HUES6 (cell line): Measurements from ENCODE around the gene EXOC3.
A peak's percentile ranks its signal among the peaks of the same experiment; 100 is the strongest.
"Not testable (repeated sequence)": the region's sequence is repeated elsewhere in the genome, so short reads cannot be mapped to it uniquely, and the experiment has no call there.

Source experiments
- H3K27ac ChIP-seq: 2 replicates; pipeline ENCODE4 v1.7.0; 2013; ENCODE audit warnings: low read depth, mild to moderate bottlenecking, low read length, inconsistent platforms
- H3K27me3 ChIP-seq: 2 replicates; pipeline ENCODE4 v1.6.1; 2013; ENCODE audit warnings: low read length; ENCODE audit not compliant: control insufficient read depth, insufficient read depth
- H3K36me3 ChIP-seq: 2 replicates; pipeline ENCODE4 v1.6.1; 2013; ENCODE audit warnings: low read length; ENCODE audit not compliant: control insufficient read depth, insufficient read depth
- H3K4me1 ChIP-seq: 2 replicates; pipeline ENCODE4 v1.6.1; 2013; ENCODE audit warnings: low read length; ENCODE audit not compliant: control insufficient read depth, insufficient read depth
- H3K4me3 ChIP-seq: 2 replicates; pipeline ENCODE4 v1.5.1; 2013; ENCODE audit warnings: low read depth, low read length
- H3K9ac ChIP-seq: one replicate; pipeline ENCODE4 v1.6.1; 2013; ENCODE audit warnings: mild to moderate bottlenecking, low read length
- H3K9me3 ChIP-seq: 2 replicates; pipeline ENCODE4 v1.6.1; 2013; ENCODE audit warnings: low read depth, low read length; ENCODE audit not compliant: control insufficient read depth, insufficient read depth

The EXOC3 gene

DNA sequence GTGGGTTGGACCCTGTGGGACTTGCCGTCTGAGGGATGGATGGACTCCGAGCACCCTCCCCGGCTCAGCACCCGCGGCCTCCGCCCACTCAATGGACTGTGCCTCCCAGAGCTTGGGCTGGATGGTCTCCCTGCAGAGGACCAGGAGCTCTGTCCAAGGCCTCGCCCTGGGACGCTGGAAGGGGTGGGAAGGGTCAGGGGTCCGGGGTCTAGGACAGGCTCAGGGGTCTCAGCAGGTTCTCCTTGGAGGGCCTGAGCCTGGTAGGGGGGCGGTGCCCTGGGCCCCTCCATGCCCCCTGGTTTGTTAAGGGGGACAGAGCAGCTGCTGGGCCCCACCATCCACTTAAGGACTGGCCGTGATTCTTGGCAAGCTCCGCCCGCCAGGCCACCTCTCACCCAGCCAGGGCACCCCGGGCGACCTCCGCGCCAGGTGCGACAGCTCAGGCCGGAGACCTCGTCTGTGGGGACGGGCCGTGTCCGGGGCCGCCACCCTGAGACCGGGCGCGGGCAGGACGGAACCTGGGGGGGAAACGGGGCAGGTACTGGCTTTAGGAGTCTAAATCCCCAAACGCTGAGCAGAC is 29.2 kb downstream of the EXOC3 start:
- H3K27me3 ChIP-seq: peaks cover 22% of the 10 kb centered on the region
- H3K4me1 ChIP-seq: peaks cover 12% of the 10 kb centered on the region; the same call in 1 of the 2 replicates
- peak overlapping the region; percentile 82 for H3K9ac ChIP-seq
- H3K36me3 ChIP-seq: peaks cover 10% of the 10 kb centered on the region; the same call in 1 of the 2 replicates
- no peaks in the 10 kb centered on the region for H3K9me3 ChIP-seq
- H3K4me3 ChIP-seq: peak overlapping the region; percentile 79
- peak overlapping the region; percentile 94 for H3K27ac ChIP-seq

DNA sequence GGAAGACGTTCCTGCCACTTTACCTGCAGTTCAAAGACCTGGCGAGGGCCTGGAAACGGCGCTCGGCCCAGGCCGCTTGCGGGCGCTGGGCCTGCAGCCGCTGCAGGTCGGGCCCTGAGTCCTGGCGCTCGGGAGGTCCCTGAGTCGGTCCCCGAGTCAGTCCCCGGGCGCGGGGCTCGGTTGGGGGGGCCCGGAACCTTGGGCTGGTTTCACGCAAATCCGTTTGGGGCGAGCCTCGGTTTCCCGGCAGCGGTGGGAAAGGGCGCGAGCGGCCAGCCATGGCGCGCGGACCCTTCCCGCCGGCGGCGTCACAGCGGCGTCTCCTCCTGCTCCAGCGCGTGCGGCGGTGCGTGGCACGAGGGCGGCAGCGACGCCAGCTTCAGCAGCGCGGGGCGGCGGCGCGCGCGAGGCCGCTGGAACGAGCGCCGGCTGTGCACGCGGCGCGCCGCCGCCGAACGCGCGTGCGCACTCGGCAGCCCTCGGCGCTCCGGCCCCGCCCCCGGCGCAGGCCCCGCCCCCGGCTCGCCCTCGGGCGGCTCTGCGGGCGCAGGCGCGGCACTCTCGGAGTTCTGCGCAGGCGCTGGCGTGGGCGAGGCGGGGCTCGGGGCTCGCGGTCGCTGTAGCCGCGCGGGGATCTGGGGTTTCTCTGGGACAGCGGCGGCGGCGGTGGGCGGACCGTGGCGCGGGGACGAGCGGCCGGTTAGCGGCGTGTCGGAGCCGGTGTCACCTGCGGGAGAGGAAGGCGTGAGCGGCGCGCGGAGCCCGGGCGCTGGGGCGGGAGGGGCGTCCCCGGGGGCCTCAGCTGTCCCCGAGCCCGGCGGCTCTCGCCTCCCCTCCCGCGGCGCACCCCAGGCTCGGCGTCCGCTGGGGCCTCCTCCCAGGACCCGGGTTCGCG is 29.9 kb downstream of the EXOC3 start:
- H3K9me3 ChIP-seq: no peaks in the 10 kb centered on the region
- peaks cover 22% of the 10 kb centered on the region for H3K27me3 ChIP-seq
- H3K4me3 ChIP-seq: peak overlapping the region; percentile 79
- peak overlapping the region; percentile 82 for H3K9ac ChIP-seq
- H3K27ac ChIP-seq: peak overlapping the region; percentile 94
- peaks cover 12% of the 10 kb centered on the region; the same call in 1 of the 2 replicates for H3K4me1 ChIP-seq
- peaks cover 12% of the 10 kb centered on the region; the same call in 1 of the 2 replicates for H3K36me3 ChIP-seq

DNA sequence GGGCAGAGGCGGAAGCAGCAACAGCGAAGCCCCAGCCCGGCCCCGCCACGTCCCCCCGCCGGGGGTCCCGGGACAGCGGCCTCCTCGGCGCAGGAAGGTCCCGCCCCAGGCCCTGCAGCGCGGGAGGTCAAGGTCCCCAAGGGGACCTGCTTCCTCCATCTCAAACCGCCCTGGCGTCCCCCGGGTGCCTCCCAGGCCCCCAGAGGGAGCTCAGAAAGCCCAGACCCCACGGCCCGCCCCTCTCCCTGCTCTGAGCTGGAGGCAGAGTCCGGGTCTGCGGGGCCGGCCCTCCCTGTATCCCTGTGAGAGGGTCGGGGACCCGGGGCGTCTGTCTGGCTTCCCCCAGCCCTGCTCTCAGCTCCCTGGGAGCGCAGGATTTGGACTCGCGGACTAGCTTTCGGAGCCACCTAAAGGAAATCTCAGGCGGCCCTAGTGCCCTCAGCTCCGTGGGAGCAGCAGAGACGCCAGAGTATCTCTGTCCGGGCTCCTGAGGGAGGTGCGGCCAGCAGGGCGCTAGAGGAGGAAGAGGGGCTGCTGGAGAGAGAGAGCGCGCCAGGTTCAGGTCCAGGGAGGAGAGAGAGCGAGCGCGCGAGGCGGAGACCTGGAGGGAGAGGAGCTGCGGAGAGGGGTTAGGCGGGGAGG is 30.7 kb downstream of the EXOC3 start:
- Histone ChIP-seq H3K27ac (no peak overlapping the region; the same call in 1 of the 2 replicates), H3K4me1 (peaks cover 12% of the 10 kb centered on the region; the same call in 1 of the 2 replicates), H3K27me3 (peaks cover 22% of the 10 kb centered on the region), H3K4me3 (peak overlapping the region; percentile 65), H3K9me3 (no peaks in the 10 kb centered on the region), H3K9ac (peak overlapping the region; percentile 29), H3K36me3 (peaks cover 12% of the 10 kb centered on the region; the same call in 1 of the 2 replicates)

DNA sequence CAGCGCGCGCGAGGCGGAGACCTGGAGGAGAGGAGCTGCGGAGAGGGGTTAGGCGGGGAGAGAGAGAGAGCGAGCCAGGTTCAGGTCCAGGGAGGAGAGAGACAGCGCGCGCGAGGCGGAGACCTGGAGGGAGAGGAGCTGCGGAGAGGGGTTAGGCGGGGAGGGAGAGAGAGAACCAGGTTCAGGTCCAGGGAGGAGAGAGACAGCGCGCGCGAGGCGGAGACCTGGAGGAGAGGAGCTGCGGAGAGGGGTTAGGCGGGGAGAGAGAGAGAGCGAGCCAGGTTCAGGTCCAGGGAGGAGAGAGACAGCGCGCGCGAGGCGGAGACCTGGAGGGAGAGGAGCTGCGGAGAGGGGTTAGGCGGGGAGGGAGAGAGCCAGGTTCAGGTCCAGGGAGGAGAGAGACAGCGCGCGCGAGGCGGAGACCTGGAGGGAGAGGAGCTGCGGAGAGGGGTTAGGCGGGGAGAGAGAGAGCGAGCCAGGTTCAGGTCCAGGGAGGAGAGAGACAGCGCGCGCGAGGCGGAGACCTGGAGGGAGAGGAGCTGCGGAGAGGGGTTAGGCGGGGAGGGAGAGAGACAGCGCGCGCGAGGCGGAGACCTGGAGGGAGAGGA is 31.4 kb downstream of the EXOC3 start:
- Histone ChIP-seq H3K27me3 (peaks cover 22% of the 10 kb centered on the region), H3K9ac (peak overlapping the region; percentile 44), H3K4me3 (peak overlapping the region; percentile 65), H3K4me1 (peaks cover 12% of the 10 kb centered on the region; the same call in 1 of the 2 replicates), H3K36me3 (peaks cover 12% of the 10 kb centered on the region; the same call in 1 of the 2 replicates)
- not testable (repeated sequence) for H3K9me3 ChIP-seq, H3K27ac ChIP-seq

DNA sequence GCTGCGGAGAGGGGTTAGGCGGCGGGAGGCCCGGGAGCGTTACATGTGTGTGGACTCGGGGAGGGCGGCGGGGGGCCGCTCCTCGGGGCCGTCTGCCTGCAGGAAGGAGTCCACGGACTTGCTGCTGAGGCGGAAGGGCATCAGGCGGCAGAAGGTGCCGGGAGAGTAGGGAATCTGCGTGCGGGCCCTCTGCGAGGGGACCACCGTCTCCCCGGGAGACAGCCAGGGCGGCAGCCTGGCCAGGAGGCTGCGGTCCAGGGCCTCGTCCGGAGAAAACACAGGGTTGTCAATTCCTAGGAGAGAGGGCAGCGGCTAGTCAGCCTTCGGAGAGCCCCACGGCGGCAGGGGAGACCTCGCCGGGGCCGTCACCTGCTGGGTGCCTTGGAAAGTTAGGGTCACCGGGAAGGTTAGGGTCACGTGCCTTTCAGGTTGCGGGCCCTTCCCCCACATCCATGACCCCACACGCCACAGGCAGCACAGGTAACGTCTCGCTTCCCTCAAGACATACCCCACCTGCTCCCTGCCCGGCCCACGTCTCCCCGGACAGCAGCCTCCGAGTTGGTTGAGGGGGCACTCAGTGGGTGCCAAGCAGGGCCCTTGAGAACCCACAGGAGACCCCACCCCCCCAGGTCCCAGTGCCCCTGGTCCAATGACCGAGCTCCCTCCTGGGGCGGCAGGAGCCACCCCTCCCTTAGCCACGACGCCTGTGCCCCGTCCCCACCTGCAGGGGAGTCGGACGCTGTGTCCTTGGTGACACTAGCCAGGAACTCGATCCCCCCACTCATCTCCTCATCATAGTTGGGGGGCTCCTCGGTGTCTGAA is 32.1 kb downstream of the EXOC3 start:
- Histone ChIP-seq H3K4me1 (peaks cover 12% of the 10 kb centered on the region; the same call in 1 of the 2 replicates), H3K36me3 (peaks cover 9% of the 10 kb centered on the region; the same call in 1 of the 2 replicates), H3K27ac (no peak overlapping the region), H3K27me3 (peaks cover 22% of the 10 kb centered on the region), H3K9me3 (no peaks in the 10 kb centered on the region), H3K4me3 (peak overlapping the region; percentile 64), H3K9ac (peak overlapping the region; percentile 44)

DNA sequence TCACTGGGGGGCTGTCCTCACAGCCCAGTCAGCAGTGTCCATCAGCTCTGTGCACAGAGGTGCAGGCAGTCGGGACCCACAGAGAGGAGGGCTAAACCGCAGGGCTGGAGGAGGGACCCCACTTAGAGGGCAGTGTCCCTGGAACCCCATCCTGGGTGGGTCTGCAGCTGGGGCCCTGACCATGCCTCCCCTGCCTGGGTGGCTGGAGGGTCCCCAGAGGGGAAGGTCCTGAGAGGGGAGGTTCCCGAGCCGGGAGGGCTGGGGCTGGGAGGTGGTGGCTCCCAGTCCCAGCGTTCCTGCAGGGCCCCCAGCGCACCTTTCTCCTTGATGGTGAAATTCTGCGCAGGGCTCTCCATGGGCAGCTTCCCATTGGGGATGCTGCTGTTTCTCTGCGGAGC is 32.7 kb downstream of the EXOC3 start:
- Histone ChIP-seq H3K27me3 (peaks cover 22% of the 10 kb centered on the region), H3K36me3 (peaks cover 6% of the 10 kb centered on the region; the same call in 1 of the 2 replicates), H3K27ac (no peak overlapping the region), H3K4me3 (no peak overlapping the region), H3K4me1 (peaks cover 12% of the 10 kb centered on the region; the same call in 1 of the 2 replicates), H3K9ac (no peak overlapping the region), H3K9me3 (no peaks in the 10 kb centered on the region)

DNA sequence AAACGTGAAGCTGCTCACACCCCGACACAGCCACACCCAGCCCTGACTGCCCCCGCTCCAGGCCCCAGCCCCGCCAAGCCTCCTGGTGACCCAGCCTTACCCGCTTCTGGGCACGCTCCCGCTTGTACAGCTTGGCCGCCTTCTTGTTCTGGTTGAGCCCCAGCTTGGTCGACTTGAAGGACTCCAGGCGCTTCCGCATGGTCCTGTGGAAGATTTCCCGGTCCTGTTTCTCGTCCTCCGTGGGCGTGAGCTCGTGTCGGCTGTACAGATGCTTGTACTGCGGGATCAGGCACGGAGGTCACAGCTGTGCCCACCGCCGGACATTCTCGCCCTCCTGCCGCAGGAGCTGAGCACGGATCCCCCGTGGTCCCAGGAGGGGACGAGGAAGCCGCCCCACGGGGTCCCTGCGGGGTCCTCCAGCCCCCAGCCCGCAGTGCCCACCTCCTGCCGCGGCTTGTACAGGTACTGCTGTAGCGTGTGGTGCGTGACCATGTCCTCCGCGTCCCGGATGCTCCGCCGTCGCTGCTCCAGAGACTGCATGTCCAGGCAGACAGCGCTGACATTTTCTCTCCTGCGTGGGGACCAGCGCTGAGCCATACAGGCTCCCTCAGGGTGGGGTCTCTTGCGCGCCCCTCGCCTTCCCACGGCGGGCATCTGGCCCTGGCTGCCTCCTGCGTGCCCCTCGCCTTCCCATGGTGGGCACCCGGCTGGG is 33.3 kb downstream of the EXOC3 start:
- H3K4me1 ChIP-seq: peaks cover 12% of the 10 kb centered on the region; the same call in 1 of the 2 replicates
- peaks cover 2% of the 10 kb centered on the region; the same call in 1 of the 2 replicates for H3K36me3 ChIP-seq

DNA sequence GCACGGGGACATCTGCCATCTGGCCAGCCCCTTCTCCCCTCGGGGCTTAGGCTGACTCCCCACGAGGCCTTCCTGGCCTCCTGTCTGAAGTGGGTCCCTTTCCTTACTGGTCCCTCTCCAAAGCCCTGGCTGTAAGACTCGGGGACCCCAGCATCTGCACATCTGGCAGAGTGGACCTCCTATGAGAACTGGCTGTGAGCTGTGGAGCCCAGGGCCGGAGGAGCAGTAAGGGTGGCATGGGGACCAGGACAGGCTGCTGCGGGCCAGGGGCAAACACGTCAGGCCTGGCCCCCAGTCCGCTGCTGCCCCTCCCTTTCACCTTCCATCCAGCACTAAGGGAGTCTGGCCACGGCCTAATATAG is 33.8 kb downstream of the EXOC3 start:
- no peak overlapping the region for H3K9ac ChIP-seq
- H3K27me3 ChIP-seq: peaks cover 22% of the 10 kb centered on the region
- H3K27ac ChIP-seq: no peak overlapping the region
- peaks cover 7% of the 10 kb centered on the region; the same call in 1 of the 2 replicates for H3K4me1 ChIP-seq
- no peak overlapping the region for H3K4me3 ChIP-seq
- no peaks in the 10 kb centered on the region for H3K9me3 ChIP-seq
- H3K36me3 ChIP-seq: peaks cover 2% of the 10 kb centered on the region; the same call in 1 of the 2 replicates

More for the DNA sequence above, 33.3 kb downstream of the EXOC3 start:
- no peak overlapping the region for H3K9ac ChIP-seq
- peaks cover 22% of the 10 kb centered on the region for H3K27me3 ChIP-seq
- no peak overlapping the region for H3K27ac ChIP-seq
- no peaks in the 10 kb centered on the region for H3K9me3 ChIP-seq
- no peak overlapping the region for H3K4me3 ChIP-seq

DNA sequence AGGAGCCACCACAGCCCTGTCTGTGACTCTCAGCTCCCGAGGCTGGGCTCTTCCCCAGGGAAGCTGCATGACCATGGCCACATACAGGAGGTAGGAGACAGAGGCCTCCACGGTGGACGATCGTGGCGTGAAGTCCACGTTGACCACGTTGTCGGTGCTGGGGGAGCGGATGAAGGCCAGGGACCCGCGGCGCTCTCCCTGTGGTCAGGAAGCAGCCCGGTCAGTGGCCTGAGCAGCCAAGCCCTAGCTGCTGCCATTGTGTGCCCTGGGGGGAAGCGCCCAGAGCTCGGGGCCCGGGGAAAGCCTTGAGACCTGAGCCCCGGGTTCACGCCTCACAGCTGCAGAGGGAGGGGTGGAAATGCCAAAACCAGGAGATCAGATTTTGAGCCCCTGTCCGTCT is 34.3 kb downstream of the EXOC3 start:
- Histone ChIP-seq H3K27ac (no peak overlapping the region), H3K9me3 (no peaks in the 10 kb centered on the region), H3K4me1 (peaks cover 3% of the 10 kb centered on the region; the same call in 1 of the 2 replicates), H3K27me3 (peaks cover 22% of the 10 kb centered on the region), H3K9ac (no peak overlapping the region), H3K36me3 (peaks cover 2% of the 10 kb centered on the region; the same call in 1 of the 2 replicates), H3K4me3 (no peak overlapping the region)
